GM18858 (cell line): ENCODE data around the gene NPPC.

Experiments
- ATAC-seq: cut with Tn5 transposase; IDR thresholded peaks from one replicate; pipeline ENCODE4 v1.9.1; 2021; ENCODE audit not compliant: unreplicated experiment

Gene NPPC

DNA sequence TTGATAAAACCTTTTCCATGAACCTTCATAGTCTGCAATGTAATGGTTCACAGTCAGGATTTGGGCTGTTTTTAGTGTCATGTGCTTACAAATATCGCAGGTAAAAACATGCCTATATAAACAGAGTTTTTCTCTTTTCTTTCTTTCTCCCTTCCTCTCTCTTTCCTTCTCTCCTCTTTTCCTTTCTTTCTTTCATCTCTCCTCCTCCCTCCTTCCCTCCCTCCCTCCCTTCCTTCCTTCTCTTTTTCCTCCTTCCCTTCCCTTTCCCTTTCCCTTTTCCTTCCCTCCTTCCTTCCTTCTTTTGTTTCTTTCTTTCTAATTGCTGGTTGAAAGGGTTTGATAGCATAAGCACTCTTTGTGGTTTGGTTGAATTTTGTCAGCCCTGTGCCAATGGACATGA lies 9.6 kb upstream of the NPPC start:
- ATAC-seq, result no peak

DNA sequence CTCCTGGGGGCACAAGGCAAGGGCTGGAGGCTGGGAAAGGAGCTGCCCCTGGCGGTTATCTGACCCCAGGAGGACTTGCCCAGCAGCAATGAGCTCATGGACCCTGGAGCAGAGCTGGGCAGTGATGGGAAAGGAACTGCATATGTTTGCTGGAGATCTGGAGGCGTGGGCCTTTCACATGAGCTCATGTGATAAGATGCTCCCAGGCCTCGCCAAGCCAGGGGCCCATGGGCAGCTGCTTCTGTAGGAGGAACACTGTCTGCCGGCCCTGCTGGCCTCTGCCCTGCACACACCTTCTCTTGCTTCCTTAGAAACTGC lies 9.0 kb upstream of the NPPC start:
- no peak for ATAC-seq

DNA sequence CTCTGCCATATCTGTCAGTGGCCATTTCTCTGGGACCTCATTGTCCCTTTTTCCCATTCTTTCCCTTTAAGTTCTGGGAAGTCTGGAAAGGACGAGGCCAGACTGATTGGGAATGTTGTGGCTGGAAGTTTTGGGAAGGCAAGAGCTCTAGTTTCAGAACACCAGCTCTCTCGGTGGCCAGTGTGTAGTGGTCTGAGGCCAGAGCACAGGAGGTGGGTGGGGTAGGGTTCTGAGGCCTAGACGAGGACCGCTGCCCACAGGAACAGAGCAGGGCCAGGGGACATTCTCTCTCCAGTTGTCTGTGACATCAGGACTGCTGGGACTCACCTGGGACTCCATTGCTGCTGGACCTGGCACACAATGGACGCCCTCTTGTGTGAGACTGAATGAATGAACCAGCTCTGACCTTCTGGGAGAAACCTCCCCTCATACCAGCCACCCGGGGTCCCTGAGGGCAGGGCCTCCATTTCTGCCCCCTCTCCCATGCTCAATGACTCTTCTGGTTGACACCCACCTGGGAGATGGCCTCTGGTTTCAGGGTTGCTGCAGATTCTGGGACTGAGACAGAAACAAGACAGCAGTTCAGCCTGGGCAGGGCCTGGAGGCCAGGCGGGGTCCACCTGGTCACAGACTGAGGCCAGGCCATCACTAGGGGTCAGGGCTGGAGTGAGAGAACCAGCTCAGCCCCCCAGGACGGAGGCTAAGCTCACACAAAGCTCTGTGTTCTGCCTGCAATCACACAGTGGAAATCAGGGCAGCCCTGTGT lies 8.4 kb upstream of the NPPC start:
- no peak for ATAC-seq

DNA sequence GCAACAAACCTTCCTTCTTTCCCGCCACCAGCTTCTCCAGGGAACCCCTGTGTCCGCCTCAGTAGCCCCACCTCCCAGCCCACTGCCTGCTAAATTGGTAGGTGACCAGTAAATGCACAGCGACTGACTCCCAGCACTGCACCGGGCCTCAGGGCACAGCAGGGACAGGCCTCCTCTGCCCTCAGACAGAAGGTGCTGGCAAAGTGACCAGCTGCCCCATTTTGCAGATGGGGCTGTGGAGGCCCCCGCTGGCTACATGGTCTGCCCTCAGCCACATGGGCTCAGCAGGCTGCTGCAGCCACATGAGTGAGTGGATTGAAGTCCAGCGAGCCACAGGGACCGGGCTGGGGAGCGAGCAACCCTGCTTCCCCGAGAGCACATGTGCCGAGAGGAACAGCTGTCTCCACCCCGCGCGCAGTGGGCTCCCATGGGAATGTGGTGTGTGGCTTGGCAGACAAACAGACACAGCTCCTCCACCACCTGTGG lies 7.8 kb upstream of the NPPC start:
- ATAC-seq, result no peak

DNA sequence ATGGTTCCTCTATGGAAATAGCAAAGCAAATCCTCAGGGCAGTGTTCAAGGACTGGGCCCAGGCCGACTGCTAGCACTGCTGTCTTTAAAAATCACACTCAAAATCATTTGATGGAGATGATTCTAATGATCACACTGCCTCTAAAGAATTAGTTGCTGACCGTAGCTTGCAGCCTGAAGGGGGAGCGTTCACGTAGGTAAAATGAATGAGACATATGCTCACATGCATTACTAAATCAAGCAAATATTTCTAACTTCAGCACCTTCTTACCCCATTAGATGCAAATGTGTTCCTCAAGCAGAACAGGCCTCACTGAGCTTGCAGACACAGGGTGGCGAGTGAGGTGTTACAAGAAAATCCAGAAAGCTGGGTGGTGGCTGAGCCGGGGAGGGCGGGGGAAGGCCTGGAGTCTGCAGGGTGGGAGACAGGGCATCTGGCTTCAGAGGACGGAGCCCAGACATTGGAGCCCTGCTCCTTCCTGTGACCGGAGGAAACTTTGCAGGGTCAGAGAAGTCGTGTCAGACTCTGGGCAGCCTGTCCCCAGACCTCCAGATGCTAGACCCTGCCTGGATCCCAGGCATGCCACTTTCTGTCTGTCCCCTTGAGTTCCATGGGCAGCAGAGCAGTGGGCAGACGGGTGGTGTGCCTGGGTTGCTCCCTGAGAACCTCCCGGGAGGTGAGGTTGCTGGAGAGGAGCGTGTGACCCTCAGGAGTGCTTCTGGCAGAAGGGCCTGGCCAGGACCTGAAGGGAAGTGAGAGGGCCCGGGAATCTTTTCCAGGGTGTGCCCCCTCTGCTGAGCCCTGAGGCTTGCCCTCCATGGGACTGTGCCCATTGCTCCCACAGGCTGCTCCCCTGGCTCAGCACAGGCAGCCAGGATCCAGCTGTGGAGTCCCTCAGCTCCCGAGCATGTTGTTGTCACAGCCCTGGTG lies 7.1 kb upstream of the NPPC start:
- no peak for ATAC-seq

DNA sequence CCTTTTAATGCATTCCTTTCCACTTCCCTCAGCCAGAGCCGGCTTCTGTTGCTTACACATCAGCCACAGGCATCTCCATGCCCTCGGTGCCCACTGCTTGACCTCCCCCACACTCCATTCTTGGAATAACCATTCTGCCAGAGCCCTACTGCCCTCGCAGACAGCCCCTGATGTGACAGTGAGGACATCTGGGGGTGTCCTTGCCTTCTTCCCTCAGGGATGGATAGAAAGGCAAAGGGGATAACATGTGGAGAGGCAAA lies 6.4 kb upstream of the NPPC start:
- ATAC-seq, result no peak

DNA sequence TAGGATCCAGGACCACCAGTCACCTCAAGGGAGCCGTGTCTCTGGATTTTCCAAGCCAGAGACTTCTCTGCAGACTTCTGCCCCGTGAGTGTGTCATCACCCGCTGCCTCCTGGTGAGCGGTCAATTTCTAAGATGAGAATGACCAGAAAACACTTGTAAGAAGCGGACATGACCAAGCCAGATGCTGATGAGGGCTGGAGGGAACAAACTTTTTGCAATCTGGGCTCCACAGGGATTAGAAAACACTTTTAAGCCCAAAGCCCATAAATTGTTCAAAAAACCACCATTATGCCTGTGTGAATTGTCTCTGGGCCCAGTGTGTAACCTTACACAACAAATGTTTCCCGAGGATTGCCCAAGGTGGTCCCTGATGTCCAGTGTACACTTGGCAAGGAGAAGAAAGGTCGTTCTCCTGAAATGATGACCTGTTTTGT lies 5.3 kb upstream of the NPPC start:
- ATAC-seq, result no peak

DNA sequence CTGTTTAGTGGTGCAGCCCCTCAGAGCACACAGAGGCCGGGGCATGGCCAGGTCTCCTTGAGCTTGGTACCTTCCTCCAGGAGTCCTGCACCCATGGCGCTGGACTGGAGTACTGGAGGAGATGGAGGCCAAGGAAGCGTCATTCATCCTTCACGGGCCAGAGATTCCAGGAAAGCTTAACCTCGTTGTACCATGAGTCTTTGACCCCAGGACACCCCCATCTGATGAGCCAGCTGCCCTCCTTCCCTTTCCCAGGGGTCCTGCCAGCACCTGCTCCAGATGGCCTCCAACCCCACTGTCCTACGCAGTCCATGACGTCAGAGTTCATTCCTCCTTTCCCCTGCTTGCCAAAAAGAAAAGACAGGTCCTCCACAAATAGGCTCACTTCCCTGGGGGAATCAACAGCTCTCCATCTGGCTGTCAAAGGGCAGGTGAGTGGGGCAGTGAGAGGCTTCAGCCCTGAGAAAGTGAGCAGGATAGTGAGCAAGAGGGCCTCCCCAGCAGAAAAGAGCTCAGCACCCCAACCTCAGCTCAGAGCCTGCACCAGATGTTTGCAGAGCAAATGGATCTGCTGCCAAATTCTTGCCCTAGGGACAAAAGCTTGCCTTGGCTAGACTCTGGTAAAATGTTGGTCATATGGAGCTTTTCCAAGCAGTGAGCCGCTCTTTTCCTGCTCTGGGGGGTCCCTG lies 4.5 kb upstream of the NPPC start:
- ATAC-seq, result no peak

DNA sequence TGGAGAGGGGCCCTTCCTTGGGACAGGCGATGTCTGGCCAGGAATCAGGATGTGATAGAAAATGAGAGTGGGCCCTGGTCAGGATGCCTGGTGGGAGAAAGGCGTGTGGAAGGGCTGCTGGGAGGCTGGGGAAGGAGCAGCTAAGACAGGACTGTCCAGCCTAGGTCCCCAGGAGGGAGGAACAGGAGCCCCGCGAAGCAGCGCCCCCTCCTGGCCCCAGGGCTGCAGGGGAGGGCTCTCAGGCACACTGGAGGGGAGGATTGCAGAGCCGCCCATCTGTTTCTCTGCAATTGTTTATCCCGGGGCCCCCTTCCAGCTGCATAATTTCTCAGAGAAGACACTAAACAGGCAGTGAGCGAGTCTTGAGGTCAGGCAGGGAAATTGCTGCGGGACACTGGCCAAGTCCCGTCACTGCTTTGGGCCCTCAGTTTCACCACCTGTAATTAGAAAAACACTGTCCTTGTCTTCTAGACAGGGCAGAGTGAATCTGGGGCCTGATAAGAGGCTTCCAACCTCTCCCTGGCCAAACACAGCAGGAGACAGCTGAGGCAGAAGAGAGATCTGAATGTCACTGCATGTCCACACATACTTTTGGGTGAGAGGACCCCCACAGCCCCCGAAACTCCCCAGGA lies 3.9 kb upstream of the NPPC start:
- ATAC-seq, result no peak

DNA sequence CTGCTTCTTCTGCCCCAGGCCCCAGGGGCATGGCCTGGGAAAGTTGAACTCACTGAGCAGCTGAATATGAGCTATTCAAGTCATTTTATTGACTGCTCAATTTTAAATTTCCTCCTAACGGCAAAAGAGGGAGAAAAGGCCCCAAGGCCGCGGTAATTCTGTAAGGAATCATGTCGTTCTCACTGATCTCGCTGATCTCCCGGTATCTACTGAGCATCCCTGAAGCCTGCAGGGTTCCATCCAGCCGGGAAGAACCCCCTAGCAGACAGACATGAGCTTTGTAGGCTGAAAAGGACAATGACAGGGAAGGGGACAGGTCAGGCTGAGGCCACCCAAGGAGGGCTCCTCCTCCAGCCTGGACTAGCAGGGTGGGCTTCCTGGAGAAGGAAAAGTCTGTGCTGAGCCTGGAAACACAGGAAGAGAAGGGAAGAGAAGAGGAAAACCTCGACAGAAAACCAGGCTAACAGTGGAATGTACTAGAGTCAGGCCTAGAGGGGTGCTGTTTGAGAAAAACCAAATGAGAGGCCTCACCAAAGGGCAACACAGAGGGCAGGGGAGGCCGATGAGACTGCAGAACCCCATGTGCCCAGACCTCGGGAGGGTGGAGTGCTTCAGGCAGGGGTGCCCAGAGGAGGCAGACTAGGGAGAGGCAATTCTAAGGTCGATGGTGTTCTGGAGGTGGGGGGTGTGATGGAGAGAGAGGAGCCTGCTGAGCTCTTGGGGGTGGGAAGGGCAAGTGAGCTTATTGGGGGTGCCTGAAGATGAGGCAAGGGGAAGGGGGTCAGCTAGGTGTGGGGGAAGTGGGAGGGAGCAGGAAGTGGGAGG lies 2.9 kb upstream of the NPPC start:
- ATAC-seq, result no peak

DNA sequence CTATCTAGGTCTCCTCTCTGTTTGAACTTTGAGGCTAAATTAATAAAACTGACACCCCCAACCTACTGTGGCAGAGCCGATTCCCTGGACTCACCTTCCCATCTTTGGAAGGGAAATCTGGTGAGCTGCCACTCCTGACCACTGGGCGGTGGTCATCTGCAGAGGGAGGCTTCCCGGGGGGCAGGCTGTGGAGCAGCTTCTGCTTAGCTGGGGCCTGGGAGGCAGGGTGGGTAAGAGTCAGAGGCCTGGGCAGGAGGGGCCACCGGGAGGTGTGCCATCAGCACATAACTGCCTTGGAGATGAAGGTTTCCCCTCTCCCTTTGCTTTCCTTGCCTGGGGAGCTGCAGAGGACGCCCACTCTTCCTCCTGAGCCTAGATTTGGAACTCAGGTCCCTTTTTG lies 2.3 kb upstream of the NPPC start:
- ATAC-seq, result no peak

DNA sequence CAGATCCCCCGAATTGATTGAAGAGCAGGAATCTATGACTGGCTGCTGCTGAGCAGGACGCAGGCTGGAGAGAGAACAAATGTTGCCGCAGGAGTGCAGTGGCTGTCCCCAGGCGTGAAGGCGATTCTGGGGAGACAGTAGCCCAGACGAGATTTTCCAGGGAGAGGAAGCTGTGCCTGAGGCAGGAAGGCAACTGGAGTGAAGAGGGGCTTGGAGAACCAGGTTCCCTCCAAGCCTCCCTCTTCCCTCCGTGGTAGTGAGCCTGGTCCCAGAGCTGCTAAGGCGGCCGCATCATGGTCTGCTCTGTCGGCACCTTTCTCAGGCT lies 1.3 kb upstream of the NPPC start:
- no peak for ATAC-seq

DNA sequence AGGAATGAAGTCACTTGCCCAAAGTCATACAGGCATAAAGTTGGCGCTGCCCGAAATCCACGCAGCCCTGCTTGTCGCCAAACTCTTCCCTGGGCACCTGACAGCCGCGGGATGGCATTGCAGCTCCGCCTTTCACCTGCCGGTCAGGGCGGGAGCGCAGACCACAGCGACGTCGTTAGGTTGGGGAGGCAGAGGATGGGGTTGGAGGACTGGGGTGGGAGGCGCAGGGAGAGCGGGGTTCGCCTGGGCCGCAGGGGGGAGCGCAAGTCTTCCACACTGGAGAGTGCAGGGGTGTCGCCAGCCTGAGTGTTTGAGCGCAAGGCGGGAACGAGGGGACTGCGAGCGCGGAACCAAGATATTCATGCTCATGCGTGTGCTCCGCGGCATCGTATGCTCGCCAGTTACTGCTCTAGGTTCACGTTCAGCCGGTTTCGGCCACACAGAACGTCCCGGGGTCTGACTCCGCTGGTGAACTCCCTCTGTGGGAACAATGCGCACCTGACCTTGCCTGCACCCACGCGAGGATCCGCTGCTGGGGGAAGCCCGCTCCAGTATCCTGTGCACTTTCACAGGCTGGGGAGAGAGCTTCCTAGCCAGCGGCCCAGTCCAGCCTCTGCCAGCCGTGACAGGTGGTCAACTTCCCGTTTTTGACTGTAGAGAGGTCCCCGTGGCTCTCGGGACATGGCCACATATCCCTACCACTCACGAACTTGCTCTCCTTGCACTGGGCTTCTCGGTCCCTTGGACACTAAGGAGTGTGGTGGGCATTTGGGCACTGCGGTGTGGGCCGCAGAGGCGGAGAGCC lies 767 bp upstream of the NPPC start:
- ATAC-seq, result no peak

DNA sequence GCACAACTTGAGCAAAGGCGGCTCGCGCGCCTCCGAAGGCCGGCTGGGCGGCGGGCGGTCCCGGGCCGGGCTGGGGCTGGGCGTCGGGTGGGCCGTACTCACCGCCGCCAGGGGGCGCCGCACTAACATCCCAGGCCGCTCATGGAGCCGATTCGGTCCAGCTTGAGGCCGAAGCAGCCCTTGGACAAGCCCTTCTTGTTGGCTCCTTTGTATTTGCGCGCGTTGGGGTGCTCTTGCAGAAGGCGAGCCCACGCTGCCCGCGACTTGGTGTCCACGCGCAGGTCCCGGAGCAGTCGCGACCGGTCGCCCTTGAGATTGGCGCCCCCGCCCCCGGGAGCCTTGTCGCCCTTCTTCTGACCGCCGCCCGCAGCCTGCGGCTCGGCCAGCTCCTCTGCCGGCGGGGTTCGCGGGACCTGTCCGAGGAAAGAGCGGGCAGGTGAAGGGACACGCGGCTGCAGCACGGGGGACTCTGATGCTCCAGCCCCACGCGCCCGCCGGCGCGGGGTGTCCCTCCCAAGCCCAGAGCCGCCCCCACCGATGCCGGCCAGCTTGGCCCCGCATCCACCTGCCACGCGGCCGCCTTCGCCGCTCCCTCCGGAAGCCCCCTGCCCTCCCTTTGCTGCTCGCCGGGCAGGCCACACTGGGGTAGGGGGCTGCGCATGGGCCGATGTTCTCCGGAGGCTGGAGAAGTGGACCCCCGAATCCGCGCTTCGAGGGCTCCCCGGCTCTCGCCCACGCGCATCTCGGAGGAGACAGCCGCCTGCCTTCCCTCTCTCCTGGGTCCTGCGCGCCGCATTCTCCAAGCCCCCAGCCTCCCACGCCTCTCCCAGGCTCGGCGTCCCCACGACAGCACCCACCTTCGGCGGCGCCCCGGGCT lies 655 bp downstream of the NPPC start:
- ATAC-seq, result no peak

DNA sequence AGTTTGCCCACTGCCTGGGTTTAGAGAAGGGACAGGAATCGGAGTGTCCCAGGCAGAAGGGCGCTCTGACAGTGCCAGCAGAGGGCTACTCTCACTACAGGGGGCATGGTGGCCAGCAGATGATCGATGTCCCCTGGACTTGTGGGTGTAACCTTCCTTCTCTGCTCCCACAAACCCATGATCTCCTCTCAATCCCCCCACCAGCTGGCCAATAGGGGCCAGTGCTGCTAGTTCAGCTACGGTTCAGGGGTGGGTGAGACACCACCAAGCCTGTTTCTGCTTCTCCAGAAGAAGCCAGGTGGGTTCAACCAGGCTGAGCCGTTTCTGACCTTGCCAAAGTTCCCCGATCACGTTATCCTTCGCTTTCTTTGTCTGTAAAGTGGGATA lies 1.3 kb downstream of the NPPC start:
- ATAC-seq, result no peak

DNA sequence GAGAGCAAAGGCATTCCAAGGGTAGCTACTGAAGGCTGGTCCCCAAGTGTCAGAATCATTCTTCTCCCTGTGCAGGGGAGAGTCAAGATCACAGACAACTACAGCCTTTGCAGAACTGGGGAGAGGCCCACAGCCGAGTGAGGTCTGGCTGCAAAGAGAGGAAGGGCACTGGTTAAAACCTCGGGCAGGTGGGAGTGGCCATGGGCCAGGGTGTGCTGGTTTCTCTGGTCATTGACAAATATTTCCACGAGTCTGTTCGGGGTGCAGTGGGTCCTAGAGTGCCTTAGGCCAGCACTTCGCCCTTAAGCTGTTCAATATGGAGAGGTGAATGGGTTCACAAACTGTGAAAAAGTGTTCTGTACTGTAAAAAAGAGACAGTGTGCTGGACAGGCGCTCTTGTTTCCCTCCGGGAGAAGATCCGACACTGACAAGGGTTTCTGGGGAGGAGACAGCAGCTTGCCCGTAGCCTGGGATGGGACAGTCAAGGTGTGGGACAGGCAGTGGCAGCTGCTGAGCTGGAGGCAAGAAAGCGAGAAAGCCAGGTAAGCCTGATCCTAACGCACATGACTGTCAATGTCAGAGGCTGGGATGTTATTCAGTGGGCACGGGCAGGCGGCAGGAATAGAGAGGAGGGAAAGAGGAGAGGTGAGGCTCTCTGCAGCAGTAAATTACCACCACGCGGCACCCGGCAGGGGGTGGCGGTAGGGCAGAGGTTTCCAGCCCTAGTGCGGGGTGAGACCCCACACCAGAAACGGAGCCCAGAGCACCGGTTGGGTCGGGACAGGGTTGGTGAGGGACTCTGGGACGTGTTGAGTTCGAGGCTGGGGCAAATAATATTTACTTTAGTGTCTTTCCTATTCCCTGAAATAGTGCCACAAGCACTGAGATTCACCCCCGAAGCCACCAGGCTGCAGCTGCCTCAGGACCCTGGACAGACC lies 2.0 kb downstream of the NPPC start:
- no peak for ATAC-seq

DNA sequence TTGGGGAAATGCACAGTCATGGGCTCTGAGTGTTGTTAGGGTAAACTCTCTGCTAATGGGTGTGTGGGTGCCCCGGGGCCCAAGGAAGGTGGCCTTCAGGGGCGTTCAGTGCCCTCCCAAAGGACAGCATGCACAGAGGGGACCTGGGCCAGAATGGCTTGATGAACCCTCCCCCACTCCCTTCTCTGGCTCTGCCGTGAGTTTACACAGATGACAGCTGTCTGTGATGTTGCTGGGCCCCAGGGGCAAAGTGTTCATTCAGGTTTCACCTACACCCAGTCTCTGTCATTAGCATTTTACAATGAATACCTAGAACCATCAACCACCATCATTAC lies 3.2 kb downstream of the NPPC start:
- ATAC-seq, result no peak
